ENCODE data around the gene FZD10. TPM values are rescaled to one million over a fixed set of nuclear protein-coding genes. Genes with fewer than 3 reads are reported as not detected.

FZD10 gene
- total RNA-seq, 2 experiments from 2014 or later, result not detected

DNA sequence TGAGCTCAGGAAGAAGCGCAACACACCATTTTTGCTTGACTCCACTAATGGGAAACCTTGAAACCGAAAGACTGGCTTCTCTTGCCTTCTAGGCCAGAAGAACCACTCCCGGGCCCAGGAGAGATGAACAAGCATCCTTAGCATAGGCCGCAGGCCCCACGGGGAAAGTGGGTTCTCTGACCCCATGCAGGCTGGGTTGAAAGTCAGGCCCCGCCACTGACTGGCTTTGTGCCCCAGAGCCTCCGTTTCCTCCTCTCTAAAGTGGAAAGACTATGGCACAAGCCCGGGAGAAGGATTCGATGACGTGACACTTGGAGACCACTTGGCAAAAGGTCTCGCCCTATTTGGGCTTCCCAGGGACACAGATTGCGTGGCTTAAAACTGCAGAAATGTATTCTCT is 9.9 kb upstream of the FZD10 start:
- DNase-seq, result no peak
- peaks cover 14% of the 10 kb centered on the region for H3K27me3 Mint-ChIP-seq
- H3K9me3 Mint-ChIP-seq, result no peaks in the 10 kb centered on the region
- H3K4me1 Mint-ChIP-seq, result no peaks in the 10 kb centered on the region
- no peak overlapping the region for H3K4me3 Mint-ChIP-seq
- CTCF ChIA-PET, result no interaction called here
- H3K27ac Mint-ChIP-seq, result no peak overlapping the region
- POLR2A ChIA-PET, result no interaction called here
- H3K36me3 Mint-ChIP-seq (ENCODE audit: low read depth), result no peaks in the 10 kb centered on the region

DNA sequence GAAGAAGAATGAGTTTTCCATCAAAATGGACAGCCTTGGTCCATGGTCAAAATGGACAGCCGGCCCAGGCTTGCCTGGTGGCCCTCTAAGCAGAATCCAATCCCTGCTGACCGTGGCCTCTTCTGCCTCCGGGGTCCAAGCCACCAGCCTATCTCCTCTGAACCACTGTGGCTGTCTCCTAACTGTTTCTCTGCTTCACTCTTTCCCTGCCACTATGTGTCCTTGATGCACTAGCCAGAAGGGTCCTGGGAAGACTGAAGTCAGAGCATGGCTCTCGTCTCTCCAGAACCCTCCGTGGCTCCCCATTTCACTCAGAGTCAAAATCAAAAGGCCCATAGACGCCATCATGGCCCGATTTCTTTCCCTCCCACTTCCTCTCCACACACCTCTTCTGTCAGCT is 8.5 kb upstream of the FZD10 start:
- Mint-ChIP-seq H3K9me3 (no peaks in the 10 kb centered on the region), H3K4me3 (no peak overlapping the region), H3K4me1 (no peaks in the 10 kb centered on the region), H3K27ac (no peak overlapping the region), H3K27me3 (peaks cover 14% of the 10 kb centered on the region), H3K36me3 (ENCODE audit: low read depth) (no peaks in the 10 kb centered on the region)
- ChIA-PET CTCF (no interaction called here), POLR2A (no interaction called here)
- no peak for DNase-seq

DNA sequence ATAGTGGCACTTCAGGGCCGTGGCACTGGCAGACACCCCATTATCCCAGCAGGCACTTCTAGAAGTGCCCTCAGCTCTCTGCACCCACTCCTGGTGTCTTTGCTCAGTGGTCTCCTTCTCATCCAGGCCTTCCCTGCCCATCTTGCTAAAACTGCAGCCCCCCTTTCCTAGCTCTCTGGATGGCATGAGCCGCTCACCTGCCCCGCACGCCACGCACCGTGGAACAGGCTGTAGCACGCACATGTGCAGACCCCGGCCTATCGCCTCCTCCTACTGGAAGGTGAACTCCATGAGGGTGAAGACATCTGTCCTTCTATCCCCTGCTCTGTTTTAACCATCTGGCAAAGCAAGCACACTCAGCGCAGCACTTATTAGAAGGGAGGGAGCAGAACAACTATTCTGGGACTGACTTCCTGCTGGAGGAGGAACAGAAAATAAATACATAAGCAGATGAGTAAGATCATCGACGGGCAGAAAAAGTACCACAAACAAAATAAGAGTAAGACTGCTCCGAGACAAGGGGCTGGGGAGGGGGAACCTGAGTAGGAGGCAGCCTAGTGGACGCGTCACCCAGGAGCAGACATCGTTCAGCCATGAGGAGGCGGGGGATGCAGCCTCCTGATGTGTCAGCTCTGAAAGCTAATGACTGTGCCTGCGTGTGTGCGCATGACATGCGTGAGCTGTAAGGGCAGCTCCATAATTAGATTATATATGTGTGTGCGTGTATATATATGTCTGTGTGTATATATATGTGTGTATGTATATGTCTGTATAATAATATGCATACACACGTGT is 7.8 kb upstream of the FZD10 start:
- CTCF ChIA-PET, result no interaction called here
- H3K9me3 Mint-ChIP-seq, result no peaks in the 10 kb centered on the region
- no peak for DNase-seq
- no peak overlapping the region for H3K4me3 Mint-ChIP-seq
- H3K36me3 Mint-ChIP-seq (ENCODE audit: low read depth), result no peaks in the 10 kb centered on the region
- H3K27ac Mint-ChIP-seq, result no peak overlapping the region
- peaks cover 14% of the 10 kb centered on the region for H3K27me3 Mint-ChIP-seq
- H3K4me1 Mint-ChIP-seq, result no peaks in the 10 kb centered on the region
- POLR2A ChIA-PET, result no interaction called here

DNA sequence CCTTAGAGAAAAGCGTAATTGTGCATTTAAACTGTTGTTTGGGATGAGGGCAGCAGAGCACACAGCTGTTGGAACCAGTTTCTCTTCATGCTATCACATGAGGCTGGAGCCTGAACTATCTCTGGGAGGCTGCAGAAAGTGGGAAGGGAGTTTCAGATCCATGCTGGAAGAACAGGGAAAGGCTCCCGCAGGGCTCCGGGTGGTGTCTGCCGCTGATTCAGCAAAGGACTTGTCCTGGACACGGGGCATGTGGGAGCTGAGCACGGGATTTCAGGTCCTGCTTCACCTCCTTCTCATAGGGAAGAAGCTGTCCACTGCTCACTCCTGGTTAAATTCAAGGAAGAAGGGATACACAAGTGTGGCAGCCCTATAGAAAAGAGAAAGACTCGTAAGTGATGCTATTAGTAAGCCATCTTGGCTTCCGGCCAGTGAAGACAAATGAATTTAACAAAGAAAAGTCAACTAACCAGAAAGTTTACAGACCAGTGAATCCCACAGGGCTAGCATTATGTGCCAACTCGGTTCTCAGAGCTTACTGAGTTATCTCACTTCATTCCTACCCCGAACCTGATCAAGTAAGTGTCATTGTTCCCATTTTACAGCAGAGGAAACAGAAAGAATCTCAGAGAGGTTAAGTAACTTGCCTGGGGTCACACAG is 6.7 kb upstream of the FZD10 start:
- POLR2A ChIA-PET, result no interaction called here
- no peak for DNase-seq
- Mint-ChIP-seq H3K4me3 (no peak overlapping the region), H3K9me3 (no peaks in the 10 kb centered on the region), H3K36me3 (ENCODE audit: low read depth) (no peaks in the 10 kb centered on the region), H3K27ac (no peak overlapping the region), H3K4me1 (no peaks in the 10 kb centered on the region), H3K27me3 (peaks cover 14% of the 10 kb centered on the region)
- CTCF ChIA-PET, result no interaction called here

DNA sequence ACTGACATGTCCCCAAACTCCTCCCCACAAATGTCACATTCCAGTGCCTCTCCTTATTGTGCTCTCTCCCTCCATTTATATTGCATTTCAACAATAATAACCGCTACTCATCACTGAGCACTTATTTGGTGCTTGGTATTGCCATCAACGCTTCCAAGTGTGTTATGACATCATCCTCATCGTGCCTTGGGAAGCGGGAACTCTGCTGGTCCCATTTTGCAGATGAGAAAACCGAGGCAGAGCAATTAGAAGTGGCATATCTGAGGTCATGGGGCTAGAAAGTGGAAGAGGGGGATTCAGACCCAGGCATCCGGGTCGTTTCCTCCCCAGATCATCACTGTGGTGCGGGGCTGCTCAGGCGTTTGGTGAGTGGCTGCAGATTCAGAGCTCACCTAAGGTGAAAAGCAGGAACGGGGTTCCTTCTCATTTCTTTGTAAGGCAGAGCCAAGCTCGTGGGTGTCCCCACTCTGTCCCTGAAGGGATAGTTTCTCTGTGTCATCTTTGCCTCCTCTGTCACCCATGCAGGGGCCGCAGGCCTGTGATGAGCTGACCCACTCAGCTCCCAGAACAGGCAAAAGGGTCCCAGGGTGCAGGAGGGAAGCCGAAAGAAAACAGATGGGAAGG is 5.5 kb upstream of the FZD10 start:
- Mint-ChIP-seq H3K36me3 (ENCODE audit: low read depth) (no peaks in the 10 kb centered on the region), H3K4me1 (no peaks in the 10 kb centered on the region), H3K27ac (no peak overlapping the region), H3K9me3 (no peaks in the 10 kb centered on the region), H3K27me3 (peaks cover 18% of the 10 kb centered on the region), H3K4me3 (no peak overlapping the region)
- POLR2A ChIA-PET, result no interaction called here
- DNase-seq, result no peak
- CTCF ChIA-PET, result no interaction called here

DNA sequence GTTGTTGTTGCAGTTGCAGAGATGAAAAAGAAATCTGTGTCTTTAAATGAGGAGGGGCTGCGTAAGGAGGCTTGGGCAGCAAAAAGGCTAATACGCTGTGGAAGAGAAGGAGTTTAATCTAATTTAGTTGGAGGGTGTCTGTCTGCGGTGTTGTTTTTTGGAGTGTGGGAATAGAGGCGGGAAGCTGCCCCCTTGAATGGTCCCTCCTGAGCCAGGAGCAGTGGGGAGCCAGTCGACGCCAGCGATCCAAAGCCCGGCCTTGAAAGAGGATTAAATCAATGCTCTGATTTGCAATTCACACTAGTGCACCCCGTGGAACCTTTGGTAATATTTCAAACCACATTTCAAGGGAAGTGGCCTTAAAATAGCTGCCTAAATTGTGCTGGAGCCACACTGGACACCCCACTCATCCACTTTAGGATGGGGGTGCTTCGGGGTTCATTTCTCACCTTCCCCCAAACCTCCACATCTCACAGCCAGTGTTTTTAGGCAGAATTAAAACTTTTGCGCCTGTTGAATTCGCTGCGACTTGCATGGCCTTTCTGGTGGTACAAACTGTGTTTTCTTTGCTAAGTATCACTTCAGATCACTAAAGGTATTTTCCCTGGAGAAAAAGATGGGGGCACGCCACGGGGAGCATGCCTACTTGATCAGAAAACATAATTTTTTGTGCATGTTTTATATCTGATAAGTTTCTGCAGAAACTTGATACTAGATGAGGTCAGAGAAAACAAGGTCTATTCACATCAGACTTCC is 4.1 kb upstream of the FZD10 start:
- no peak overlapping the region for H3K4me3 Mint-ChIP-seq
- peaks cover 23% of the 10 kb centered on the region for H3K27me3 Mint-ChIP-seq
- H3K36me3 Mint-ChIP-seq (ENCODE audit: low read depth), result peaks cover 2% of the 10 kb centered on the region
- H3K4me1 Mint-ChIP-seq, result peaks cover 2% of the 10 kb centered on the region
- no peaks in the 10 kb centered on the region for H3K9me3 Mint-ChIP-seq
- DNase-seq, result no peak
- CTCF ChIA-PET, result no interaction called here
- POLR2A ChIA-PET, result no interaction called here
- no peak overlapping the region for H3K27ac Mint-ChIP-seq

DNA sequence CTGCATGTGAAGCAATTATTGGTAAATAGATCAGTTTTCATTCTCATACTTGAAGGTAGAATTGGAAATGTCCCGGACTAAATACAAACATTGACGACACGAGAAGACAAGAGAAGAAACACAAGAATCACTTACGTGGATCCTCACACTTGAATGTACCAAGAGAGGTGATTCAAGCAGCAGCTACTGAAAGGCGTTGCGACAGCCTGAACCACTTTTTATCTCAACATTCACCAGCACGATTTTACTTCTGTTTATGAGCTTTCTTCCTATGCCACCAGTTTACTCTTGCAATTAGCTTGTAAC is 3.6 kb upstream of the FZD10 start:
- ChIA-PET CTCF (no interaction called here), POLR2A (no interaction called here)
- no peaks in the 10 kb centered on the region for H3K9me3 Mint-ChIP-seq
- no peak overlapping the region for H3K27ac Mint-ChIP-seq
- peaks cover 2% of the 10 kb centered on the region for H3K36me3 Mint-ChIP-seq (ENCODE audit: low read depth)
- H3K4me1 Mint-ChIP-seq, result peaks cover 4% of the 10 kb centered on the region
- H3K27me3 Mint-ChIP-seq, result peaks cover 26% of the 10 kb centered on the region
- DNase-seq, result no peak
- no peak overlapping the region for H3K4me3 Mint-ChIP-seq

DNA sequence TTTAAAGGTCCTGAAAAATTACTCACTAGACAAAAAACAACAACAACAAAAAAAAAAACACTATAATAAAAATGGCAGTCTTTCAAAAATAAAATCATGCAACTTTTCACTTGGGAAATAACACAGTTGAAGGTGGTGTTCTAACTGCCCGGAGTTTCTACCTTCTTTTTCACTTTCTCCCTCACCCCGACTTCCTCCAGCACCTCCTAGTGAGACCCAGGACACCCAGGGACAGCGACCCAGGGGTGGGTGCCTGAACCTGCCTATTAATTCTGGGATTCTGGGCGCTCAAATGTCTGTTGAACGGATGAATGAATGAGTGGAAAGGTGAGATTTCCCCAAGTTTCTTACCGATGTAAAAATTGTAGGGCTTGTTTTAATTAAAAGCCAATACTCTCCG is 2.0 kb upstream of the FZD10 start:
- Mint-ChIP-seq H3K27me3 (peaks cover 39% of the 10 kb centered on the region), H3K36me3 (ENCODE audit: low read depth) (peaks cover 2% of the 10 kb centered on the region), H3K27ac (no peak overlapping the region), H3K4me3 (no peak overlapping the region), H3K9me3 (no peaks in the 10 kb centered on the region), H3K4me1 (peaks cover 4% of the 10 kb centered on the region)
- ChIA-PET CTCF (no interaction called here), POLR2A (no interaction called here)
- no peak for DNase-seq

DNA sequence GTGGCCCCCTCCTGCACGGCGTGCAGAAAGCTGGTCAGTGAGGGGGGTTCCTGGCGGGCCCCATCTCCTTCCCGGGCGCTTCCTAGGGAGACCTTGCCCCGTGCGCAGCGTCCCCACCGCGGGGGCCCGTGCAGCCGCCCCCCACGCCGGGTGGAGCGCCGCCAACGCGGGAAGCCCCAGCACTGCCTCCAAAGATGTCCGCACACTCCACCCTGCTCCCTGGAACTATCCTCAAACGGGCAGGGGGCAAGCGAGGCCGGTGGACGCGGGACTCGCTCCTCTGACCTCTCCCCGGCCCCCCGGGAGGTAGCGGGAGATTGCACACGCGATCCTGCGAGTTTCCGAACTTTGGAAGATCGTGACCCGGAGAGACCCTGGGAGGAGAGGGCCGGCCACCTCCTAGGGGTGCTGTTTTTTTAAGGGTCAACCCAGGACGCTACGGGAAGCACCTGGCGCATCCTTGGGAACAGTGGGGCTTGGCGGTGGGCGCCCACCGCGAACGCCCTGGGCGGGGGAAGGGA is 1.5 kb upstream of the FZD10 start:
- peaks cover 4% of the 10 kb centered on the region for H3K4me1 Mint-ChIP-seq
- peaks cover 38% of the 10 kb centered on the region for H3K27me3 Mint-ChIP-seq
- CTCF ChIA-PET, result no interaction called here
- DNase-seq, result no peak
- peaks cover 2% of the 10 kb centered on the region for H3K36me3 Mint-ChIP-seq (ENCODE audit: low read depth)
- POLR2A ChIA-PET, result no interaction called here
- no peak overlapping the region for H3K27ac Mint-ChIP-seq
- no peak overlapping the region for H3K4me3 Mint-ChIP-seq
- no peaks in the 10 kb centered on the region for H3K9me3 Mint-ChIP-seq

DNA sequence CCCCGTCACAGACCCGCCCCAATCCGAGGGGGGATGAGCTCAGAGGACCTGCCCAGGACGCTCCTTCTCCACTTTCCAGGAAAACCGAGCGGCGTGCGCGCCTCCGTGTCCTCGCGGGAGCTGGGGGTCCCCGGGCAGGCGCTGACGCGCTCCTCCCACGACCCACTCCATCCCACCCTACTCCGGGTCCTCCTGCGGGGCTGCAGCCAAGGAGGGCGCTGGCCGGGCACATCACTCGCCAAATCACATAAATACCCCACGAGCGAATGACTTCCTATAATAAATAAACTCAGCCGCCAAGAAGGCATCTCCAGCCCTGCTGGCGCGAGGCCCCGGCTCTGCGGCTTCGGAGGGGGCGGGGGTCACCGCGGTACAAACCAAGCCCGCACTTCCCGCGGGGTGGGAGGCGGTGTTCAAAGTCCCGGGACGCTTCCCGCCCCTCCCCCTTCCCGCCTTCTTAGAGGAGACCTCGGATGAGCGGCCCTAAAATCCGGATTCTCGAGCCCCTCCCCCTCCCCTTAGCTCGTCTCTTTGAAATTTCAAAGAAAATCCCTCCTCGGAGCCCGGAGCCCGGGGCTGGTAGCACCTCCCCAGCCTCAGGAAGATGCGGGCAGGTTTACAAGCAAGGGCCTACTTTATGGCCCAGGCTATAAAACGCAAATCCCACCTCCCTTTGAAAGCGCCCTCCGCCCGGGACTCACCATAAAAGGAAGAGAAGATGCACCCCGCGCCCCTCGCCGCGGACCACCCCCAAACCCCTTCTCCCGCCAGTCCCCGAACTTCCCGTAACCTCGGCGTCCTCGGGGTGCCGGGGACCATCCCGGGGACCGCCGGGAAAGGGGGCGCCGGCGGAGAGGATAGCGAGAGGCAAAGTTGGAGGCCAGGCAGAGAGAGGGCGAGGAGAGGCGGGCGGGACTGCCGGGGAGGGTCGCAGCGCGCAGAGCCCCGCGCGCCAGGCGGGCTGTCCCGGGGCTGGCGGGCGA is 712 bp upstream of the FZD10 start:
- no peak for DNase-seq
- H3K4me1 Mint-ChIP-seq, result peaks cover 4% of the 10 kb centered on the region
- no peak overlapping the region for H3K27ac Mint-ChIP-seq
- H3K36me3 Mint-ChIP-seq (ENCODE audit: low read depth), result peaks cover 2% of the 10 kb centered on the region
- CTCF ChIA-PET, result no interaction called here
- peak overlapping the region; percentile 27 for H3K4me3 Mint-ChIP-seq
- POLR2A ChIA-PET, result no interaction called here
- peaks cover 45% of the 10 kb centered on the region for H3K27me3 Mint-ChIP-seq
- no peaks in the 10 kb centered on the region for H3K9me3 Mint-ChIP-seq

DNA sequence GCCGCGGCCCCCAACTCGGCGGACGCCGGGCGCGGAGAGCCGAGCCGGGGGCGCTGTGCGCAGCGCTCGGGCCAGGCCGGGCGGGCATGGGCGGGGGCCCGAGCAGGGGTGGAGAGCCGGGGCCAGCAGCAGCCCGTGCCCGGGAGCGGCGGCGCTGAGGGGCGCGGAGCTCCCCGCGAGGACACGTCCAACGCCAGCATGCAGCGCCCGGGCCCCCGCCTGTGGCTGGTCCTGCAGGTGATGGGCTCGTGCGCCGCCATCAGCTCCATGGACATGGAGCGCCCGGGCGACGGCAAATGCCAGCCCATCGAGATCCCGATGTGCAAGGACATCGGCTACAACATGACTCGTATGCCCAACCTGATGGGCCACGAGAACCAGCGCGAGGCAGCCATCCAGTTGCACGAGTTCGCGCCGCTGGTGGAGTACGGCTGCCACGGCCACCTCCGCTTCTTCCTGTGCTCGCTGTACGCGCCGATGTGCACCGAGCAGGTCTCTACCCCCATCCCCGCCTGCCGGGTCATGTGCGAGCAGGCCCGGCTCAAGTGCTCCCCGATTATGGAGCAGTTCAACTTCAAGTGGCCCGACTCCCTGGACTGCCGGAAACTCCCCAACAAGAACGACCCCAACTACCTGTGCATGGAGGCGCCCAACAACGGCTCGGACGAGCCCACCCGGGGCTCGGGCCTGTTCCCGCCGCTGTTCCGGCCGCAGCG is 639 bp downstream of the FZD10 start:
- POLR2A ChIA-PET, result no interaction called here
- Mint-ChIP-seq H3K36me3 (ENCODE audit: low read depth) (peaks cover 2% of the 10 kb centered on the region), H3K27me3 (peaks cover 46% of the 10 kb centered on the region), H3K4me1 (peaks cover 4% of the 10 kb centered on the region), H3K27ac (peak overlapping the region; percentile 19), H3K9me3 (no peaks in the 10 kb centered on the region), H3K4me3 (peak overlapping the region; percentile 48)
- DNase-seq, result no peak
- CTCF ChIA-PET, result no interaction called here
